Colonic mucosa (tissue), 4 donors: ENCODE measurements around the gene ESAM. TPM values are rescaled to one million over a fixed set of nuclear protein-coding genes. Genes with fewer than 3 reads are reported as not detected.

Experiments used
- DNase-seq: peaks from one replicate; pipeline ENCODE4 v3.0.0-alpha.2; 2020
- H3K27ac ChIP-seq: fragments of 200-600 bp; one replicate; pipeline ENCODE4 v1.8.0; 2021
- H3K27me3 ChIP-seq: fragments of 200-600 bp; one replicate; pipeline ENCODE4 v1.8.0; 2021
- H3K36me3 ChIP-seq: fragments of 200-600 bp; one replicate; pipeline ENCODE4 v1.8.0; 2021
- H3K4me1 ChIP-seq: fragments of 200-600 bp; one replicate; pipeline ENCODE4 v1.8.0; 2021; ENCODE audit warnings: mild to moderate bottlenecking
- H3K4me3 ChIP-seq: fragments of 200-600 bp; one replicate; pipeline ENCODE4 v1.8.0; 2021
- H3K9ac ChIP-seq, 2 donors: one replicate each; pipeline ENCODE4 v1.7.0; 2013; ENCODE audit warnings: control low read depth in 2 of 2, low read depth in 2 of 2, low read length in 2 of 2
- H3K9me3 ChIP-seq: fragments of 200-600 bp; one replicate; pipeline ENCODE4 v1.8.0; 2021
- CTCF ChIP-seq: fragments of 200-600 bp; IDR thresholded peaks from one replicate; pipeline ENCODE4 v1.8.0; 2022; ENCODE audit warnings: antibody characterized with exemption, mild to moderate bottlenecking
- intact Hi-C: fragments of 100-400 bp; cut with DNase I; formaldehyde crosslinking; loops from one replicate; pipeline ENCODE4 v1.14.1; 2022
- total RNA-seq, 2 donors: library from RNA; stranded (reverse); fragmentation: NEBNext Ultra II Directional in 1 of 2; extraction: Animal tissue kit (Norgen Biotek cat#: 25700) in 1 of 2; gene quantifications; one replicate each; pipeline ENCODE4 v1.2.1, GENCODE V29; 2021
- donor health status: healthy.
- donor health status: DM: no; HTN: no; CAD: no.
- donor health status: DM: no; HTN: no; CAD: no.

Gene ESAM
- total RNA-seq, 2 donors from 2014 or later: 10.4 to 15.7 TPM

- Histone ChIP-seq H3K27me3 (peaks cover 19% of the 10 kb centered on the region), H3K4me3 (peak overlapping the region; percentile 59), H3K9ac (peak overlapping the region; percentile 48 to 66), H3K36me3 (no peaks in the 10 kb centered on the region), H3K27ac (peak overlapping the region; percentile 77), H3K4me1 (peaks cover 7% of the 10 kb centered on the region), H3K9me3 (no peaks in the 10 kb centered on the region)
- intact Hi-C loops: loop anchor here (2.0 to 10.0 kb wide), 2 partner anchors 73 to 93 kb away; no protein-coding TSS in a partner anchor
- no peak for TF ChIP-seq CTCF
- DNase-seq: no peak
Measured at GRCh38 chr11:124761301-124762104, 587 bp downstream of the ESAM start.

DNA sequence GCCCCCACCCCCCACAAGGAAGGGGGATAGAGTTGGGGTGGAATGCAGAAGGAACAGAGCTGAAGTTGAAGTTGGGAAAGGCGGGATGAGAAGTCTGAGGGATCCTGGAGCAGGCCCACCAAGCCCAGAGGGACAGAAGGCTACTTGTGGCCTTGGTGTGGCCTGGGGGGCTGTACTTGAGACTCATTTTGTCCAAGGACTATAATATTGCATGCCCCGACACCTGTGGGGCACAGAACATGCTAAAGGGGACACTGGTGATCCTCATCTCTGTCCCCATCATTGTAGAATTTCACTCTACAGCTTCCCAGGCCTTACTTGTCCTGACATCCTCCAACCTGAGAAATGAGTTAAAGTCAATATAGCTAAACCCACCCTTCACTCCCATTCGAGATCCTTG lies 1.3 kb downstream of the ESAM start:
- intact Hi-C loops: loop anchor here (10.0 kb wide), 1 partner anchor 74 kb away; no protein-coding TSS in a partner anchor

GRCh38 chr11:124760205-124760652 lies 1.9 kb downstream of the ESAM start:
- no peak overlapping the region for H3K27ac ChIP-seq
- DNase-seq: no peak

More for the DNA sequence above, 1.3 kb downstream of the ESAM start:
- peak overlapping the region; percentile 0 to 48 for H3K9ac ChIP-seq
- H3K9me3 ChIP-seq: no peaks in the 10 kb centered on the region
- H3K4me3 ChIP-seq: peak overlapping the region; percentile 59
- DNase-seq: no peak
- no peak for TF ChIP-seq CTCF
- peaks cover 7% of the 10 kb centered on the region for H3K4me1 ChIP-seq
- H3K27me3 ChIP-seq: peaks cover 19% of the 10 kb centered on the region
- no peaks in the 10 kb centered on the region for H3K36me3 ChIP-seq
- peak overlapping the region; percentile 77 for H3K27ac ChIP-seq

DNA sequence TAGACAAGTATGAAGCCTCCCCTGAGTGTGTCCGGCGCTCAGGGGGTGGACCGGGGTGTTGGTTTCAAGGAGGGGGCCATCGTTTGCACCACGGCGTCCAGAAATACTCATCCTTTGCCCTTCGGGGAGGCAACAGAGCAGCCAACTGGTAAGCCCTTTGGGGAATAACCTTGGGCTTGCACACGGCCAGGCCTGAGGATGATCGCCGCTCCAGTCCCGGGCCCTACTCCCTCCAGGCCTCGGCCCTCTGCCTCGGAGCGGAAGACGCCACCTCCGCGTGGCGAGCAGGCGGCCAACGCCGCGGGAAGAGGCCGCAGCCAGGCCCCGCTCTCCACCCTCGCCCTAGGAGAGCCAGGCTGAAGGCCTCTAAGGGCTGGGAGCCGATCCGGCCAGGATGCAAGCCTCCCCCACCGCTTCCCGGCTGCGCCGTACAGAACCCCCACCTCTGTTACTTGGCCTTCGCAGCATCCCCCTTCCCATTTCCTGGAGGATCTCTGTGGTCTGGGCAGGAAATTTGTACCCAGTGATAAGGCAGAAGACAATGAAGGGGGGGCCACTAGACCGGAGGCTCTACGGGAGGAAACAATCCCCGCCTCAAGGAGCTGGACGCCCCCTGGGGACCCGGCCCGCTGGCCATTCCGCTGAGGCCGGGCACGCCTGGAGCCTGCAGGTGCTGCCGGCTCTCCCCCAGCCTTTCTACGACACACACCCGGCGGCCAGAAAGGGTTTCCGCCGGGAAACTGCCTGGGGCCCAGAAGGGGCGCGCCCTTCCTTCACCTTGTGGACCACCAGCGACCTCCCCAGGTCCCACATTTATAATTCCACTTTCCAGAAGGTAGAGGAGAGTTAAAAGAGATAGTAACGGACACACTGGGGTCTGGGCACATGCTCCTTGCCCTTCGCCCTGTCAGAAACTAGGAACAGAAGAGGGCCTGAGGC lies 2.6 kb downstream of the ESAM start:
- H3K4me1 ChIP-seq: peaks cover 7% of the 10 kb centered on the region
- peak overlapping the region; percentile 17 for H3K4me3 ChIP-seq
- H3K27me3 ChIP-seq: peaks cover 19% of the 10 kb centered on the region
- TF ChIP-seq CTCF: no peak
- peak overlapping the region; percentile 45 for H3K27ac ChIP-seq
- intact Hi-C loops: loop anchor here (10.0 kb wide), 1 partner anchor 75 kb away; no protein-coding TSS in a partner anchor
- H3K9me3 ChIP-seq: no peaks in the 10 kb centered on the region
- DNase-seq: no peak
- H3K36me3 ChIP-seq: no peaks in the 10 kb centered on the region
- H3K9ac ChIP-seq: peak overlapping the region; percentile 7 to 26

More at GRCh38 chr11:124760205-124760652, 1.9 kb downstream of the ESAM start:
- peak overlapping the region in 1 of 2 donors; percentile 26 for H3K9ac ChIP-seq
- intact Hi-C loops: loop anchor here (10.0 kb wide), 1 partner anchor 75 kb away; no protein-coding TSS in a partner anchor
- H3K27me3 ChIP-seq: peaks cover 19% of the 10 kb centered on the region
- H3K4me1 ChIP-seq: peaks cover 7% of the 10 kb centered on the region
- no peaks in the 10 kb centered on the region for H3K9me3 ChIP-seq
- H3K36me3 ChIP-seq: no peaks in the 10 kb centered on the region
- no peak for TF ChIP-seq CTCF
- peak overlapping the region; percentile 7 for H3K4me3 ChIP-seq
